Measurements from ENCODE around the gene ABTB2. TPM values are rescaled to one million over a fixed set of nuclear protein-coding genes. Genes with fewer than 3 reads are reported as not detected.

The ABTB2 gene
- total and polyA plus RNA-seq, 2 experiments from 2014 or later, result 2.6 to 12.1 TPM

DNA sequence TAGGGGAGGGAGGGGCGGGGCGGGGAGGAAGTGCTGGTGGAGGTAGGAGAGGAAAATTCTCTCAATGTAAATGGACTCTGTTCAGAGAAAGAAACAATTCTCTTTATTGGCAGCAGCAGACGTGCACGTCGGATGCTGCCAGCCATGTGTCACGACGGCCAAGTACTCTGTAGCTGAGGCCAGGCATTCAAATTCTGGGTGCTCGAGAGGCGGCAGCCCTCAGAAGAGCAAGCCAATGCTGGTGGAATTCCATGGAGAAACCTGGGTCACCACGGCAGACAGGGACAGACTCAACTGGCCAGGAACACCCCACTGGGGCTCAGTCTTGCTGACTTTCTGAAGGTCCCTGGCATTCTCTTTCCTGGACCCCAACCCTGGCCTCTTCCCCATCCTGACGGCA lies 90.8 kb downstream of the ABTB2 start (continued):
- no peak for TF ChIP-seq ZNF462 (CRISPR knock-in tag; IDR thresholded peaks at IDR 0.05)
- TF ChIP-seq ZNF114 (CRISPR knock-in tag; IDR thresholded peaks at IDR 0.05), result no peak
- TF ChIP-seq, protein P1, sequence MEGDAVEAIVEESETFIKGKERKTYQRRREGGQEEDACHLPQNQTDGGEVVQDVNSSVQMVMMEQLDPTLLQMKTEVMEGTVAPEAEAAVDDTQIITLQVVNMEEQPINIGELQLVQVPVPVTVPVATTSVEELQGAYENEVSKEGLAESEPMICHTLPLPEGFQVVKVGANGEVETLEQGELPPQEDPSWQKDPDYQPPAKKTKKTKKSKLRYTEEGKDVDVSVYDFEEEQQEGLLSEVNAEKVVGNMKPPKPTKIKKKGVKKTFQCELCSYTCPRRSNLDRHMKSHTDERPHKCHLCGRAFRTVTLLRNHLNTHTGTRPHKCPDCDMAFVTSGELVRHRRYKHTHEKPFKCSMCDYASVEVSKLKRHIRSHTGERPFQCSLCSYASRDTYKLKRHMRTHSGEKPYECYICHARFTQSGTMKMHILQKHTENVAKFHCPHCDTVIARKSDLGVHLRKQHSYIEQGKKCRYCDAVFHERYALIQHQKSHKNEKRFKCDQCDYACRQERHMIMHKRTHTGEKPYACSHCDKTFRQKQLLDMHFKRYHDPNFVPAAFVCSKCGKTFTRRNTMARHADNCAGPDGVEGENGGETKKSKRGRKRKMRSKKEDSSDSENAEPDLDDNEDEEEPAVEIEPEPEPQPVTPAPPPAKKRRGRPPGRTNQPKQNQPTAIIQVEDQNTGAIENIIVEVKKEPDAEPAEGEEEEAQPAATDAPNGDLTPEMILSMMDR (conservative IDR thresholded peaks at IDR 0.05; ENCODE audit: low read depth in 2 of 2), result no peak
- TF ChIP-seq ZNF331 (CRISPR knock-in tag; IDR thresholded peaks at IDR 0.05; ENCODE audit: low read depth), result no peak
- TF ChIP-seq STAT1 (IDR thresholded peaks at IDR 0.05; ENCODE audit: unreplicated experiment), result no peak
- no peak for TF ChIP-seq REST (IDR thresholded peaks at IDR 0.05; ENCODE audit: unreplicated experiment)

Data from GM23338 (cell line).